ENCODE measurements around the gene ARL13B. TPM values are rescaled to one million over a fixed set of nuclear protein-coding genes. Genes with fewer than 3 reads are reported as not detected.

ARL13B gene
- total and polyA plus RNA-seq, 2 of the 8 experiments (the other 6 are each of a cell fraction or from before 2014, with no cell fraction given) = 1.5 to 12.7 TPM

DNA sequence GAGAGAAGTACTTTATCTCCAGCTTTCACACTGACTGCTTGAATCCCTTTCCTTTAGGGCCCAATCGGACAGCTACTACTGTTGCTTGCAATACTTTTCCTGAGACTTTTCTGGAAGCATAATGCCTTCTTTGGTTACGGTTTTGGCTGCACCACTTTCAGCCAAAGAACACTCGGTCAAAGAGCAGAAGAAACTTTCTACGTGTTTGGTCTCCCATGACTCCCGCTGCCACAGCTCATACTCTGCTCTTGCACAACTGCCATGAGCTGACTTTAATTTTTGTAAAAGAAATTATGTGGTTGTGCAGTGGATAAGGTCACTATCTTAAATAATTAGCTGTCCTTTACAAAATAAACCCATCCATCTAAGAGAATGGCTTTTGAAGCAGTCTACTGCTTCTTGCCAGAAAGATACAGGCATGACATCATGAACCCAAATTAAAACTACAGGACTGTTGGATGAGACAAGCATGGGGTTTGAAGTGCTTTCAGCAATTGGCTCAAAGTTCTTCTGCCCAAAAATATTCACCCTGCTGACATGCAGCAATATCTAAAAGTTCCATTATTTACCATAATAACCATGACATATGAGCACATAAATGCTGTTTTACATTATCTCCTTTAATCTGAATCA, 48.2 kb upstream of the ARL13B start:
- H2BK12ac ChIP-seq (ENCODE audit: low read depth, low read length) = no peak overlapping the region
- no peak overlapping the region for H2BK5ac ChIP-seq (ENCODE audit: low read depth, low read length)
- H2BK20ac ChIP-seq (ENCODE audit: low read length) = no peak overlapping the region
- no peak for FAIRE-seq
- no peak overlapping the region for H3K23ac ChIP-seq (ENCODE audit: insufficient read length)
- no peak overlapping the region for H4K91ac ChIP-seq (replicated peaks; ENCODE audit: insufficient read length, low read length)
- no peaks in the 10 kb centered on the region for H3K4me1 ChIP-seq (replicated peaks in 1 of 4; ENCODE audit: control insufficient read depth in 3 of 4, insufficient read depth in 4 of 4, low read length in 3 of 4)
- DNase-seq (ENCODE audit: low read depth in 1 of 2, low spot score in 2 of 2) = no peak
- no peak overlapping the region for H3K18ac ChIP-seq (ENCODE audit: extremely low read depth, low read length)
- CTCF ChIA-PET (ENCODE audit: partially characterized antibody) = no interaction called here
- no peak overlapping the region for H3K14ac ChIP-seq (ENCODE audit: insufficient read length)
- no peak overlapping the region for H3K4me2 ChIP-seq (ENCODE audit: insufficient read depth in 1 of 2, low read depth in 2 of 2, low read length in 2 of 2)
- H2BK120ac ChIP-seq (replicated peaks; ENCODE audit: low read depth, low read length) = no peak overlapping the region
- H4K8ac ChIP-seq (ENCODE audit: extremely low read depth, insufficient read depth, low read length) = no peak overlapping the region
- no peak overlapping the region for H2AK5ac ChIP-seq (ENCODE audit: low read depth, low read length)
- H3K79me2 ChIP-seq (ENCODE audit: control insufficient read depth in 1 of 2, insufficient read depth in 2 of 2, low read length in 2 of 2) = no peaks in the 10 kb centered on the region
- no peak for TF ChIP-seq BRCA1 (IDR thresholded peaks at IDR 0.05; ENCODE audit: low read depth, low read length)
- no peak for TF ChIP-seq SIRT6 (IDR thresholded peaks at IDR 0.05; ENCODE audit: low read length)
- TF ChIP-seq BACH1 (IDR thresholded peaks at IDR 0.05; ENCODE audit: low read length) = no peak
- no peak overlapping the region for H3K9ac ChIP-seq (replicated peaks in 1 of 4; ENCODE audit: extremely low read depth in 1 of 4, low read depth in 3 of 4, low read length in 3 of 4)
- H3K56ac ChIP-seq (replicated peaks; ENCODE audit: insufficient read length, low read depth, low read length) = no peak overlapping the region
- H3K27ac ChIP-seq (ENCODE audit: low read depth, low read length) = no peak overlapping the region
- no peak overlapping the region for H3K4ac ChIP-seq (replicated peaks; ENCODE audit: insufficient read length, low read depth, low read length)
- peaks cover 25 to 31% of the 10 kb centered on the region in 2 experiments for H3K9me3 ChIP-seq (ENCODE audit: insufficient read depth in 2 of 2, low read depth in 1 of 2, low read length in 1 of 2)
- 84% methylated on average over 5 of the region's 5 CpGs; no CpG with 5 or more reads in 1 of the 2 experiments for WGBS, 2 experiments (ENCODE audit: extremely low coverage in 1 of 2, insufficient coverage in 1 of 2, insufficient read length in 1 of 2, insufficient replicate concordance in 2 of 2, low coverage in 1 of 2, low lambda C conversion rate in 2 of 2, missing lambda C conversion rate in 1 of 2)
- no peaks in the 10 kb centered on the region for H4K20me1 ChIP-seq (replicated peaks in 1 of 2; ENCODE audit: control insufficient read depth in 1 of 2, insufficient read depth in 2 of 2, low read length in 2 of 2)
- no peaks in the 10 kb centered on the region for H3K36me3 ChIP-seq (ENCODE audit: control insufficient read depth in 2 of 4, insufficient read depth in 4 of 4, low read length in 3 of 4)
- no peak overlapping the region for H2BK15ac ChIP-seq (ENCODE audit: low read length)
- no peak overlapping the region for H3K4me3 ChIP-seq (ENCODE audit: extremely low read depth in 1 of 4, insufficient read depth in 2 of 4, low read depth in 3 of 4, low read length in 4 of 4)
- H3K27me3 ChIP-seq (replicated peaks in 1 of 4; ENCODE audit: control insufficient read depth in 3 of 4, extremely low read depth in 1 of 4, insufficient read depth in 3 of 4, low read length in 3 of 4) = no peaks in the 10 kb centered on the region
- H3K79me1 ChIP-seq (ENCODE audit: low read depth, low read length) = no peaks in the 10 kb centered on the region
- no peaks in the 10 kb centered on the region for H3K23me2 ChIP-seq (ENCODE audit: low read depth, low read length)
- POLR2A ChIA-PET (ENCODE audit: partially characterized antibody) = no interaction called here
- no peak overlapping the region for H2AFZ ChIP-seq (ENCODE audit: low read length)
- H4K5ac ChIP-seq (ENCODE audit: insufficient read length, low read depth, low read length) = no peak overlapping the region
